Measurements from ENCODE around the gene GIGYF2.

GRCh38 chr2:232890536-232890895 is 193.4 kb downstream of the GIGYF2 start:
- TF ChIP-seq, protein P1, sequence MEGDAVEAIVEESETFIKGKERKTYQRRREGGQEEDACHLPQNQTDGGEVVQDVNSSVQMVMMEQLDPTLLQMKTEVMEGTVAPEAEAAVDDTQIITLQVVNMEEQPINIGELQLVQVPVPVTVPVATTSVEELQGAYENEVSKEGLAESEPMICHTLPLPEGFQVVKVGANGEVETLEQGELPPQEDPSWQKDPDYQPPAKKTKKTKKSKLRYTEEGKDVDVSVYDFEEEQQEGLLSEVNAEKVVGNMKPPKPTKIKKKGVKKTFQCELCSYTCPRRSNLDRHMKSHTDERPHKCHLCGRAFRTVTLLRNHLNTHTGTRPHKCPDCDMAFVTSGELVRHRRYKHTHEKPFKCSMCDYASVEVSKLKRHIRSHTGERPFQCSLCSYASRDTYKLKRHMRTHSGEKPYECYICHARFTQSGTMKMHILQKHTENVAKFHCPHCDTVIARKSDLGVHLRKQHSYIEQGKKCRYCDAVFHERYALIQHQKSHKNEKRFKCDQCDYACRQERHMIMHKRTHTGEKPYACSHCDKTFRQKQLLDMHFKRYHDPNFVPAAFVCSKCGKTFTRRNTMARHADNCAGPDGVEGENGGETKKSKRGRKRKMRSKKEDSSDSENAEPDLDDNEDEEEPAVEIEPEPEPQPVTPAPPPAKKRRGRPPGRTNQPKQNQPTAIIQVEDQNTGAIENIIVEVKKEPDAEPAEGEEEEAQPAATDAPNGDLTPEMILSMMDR (IDR thresholded peaks at IDR 0.05): no peak
- no peak for TF ChIP-seq POLR2AphosphoS5 (IDR thresholded peaks at IDR 0.05)

Data from prostate gland (tissue), 2 donors.